ENCODE data around the gene RGS7. TPM values are rescaled to one million over a fixed set of nuclear protein-coding genes. Genes with fewer than 3 reads are reported as not detected.
"Not testable (repeated sequence)": the region's sequence is repeated elsewhere in the genome, so short reads cannot be mapped to it uniquely, and the experiment has no call there.

Gene RGS7
- total RNA-seq, 1 donor from 2014 or later, result not detected

GRCh38 chr1:241332037-241332409 lies 25.0 kb downstream of the RGS7 start:
- intact Hi-C loops (cut with micrococcal nuclease), result no loop called here

GRCh38 chr1:241331328-241332036 lies 25.5 kb downstream of the RGS7 start:
- intact Hi-C loops (cut with micrococcal nuclease), result no loop called here

- intact Hi-C loops (cut with micrococcal nuclease), result no loop called here
Observed at GRCh38 chr1:241330619-241331327, 26.2 kb downstream of the RGS7 start.

GRCh38 chr1:241325456-241325855 lies 31.5 kb downstream of the RGS7 start:
- intact Hi-C loops (cut with micrococcal nuclease), result no loop called here

GRCh38 chr1:241323514-241324195 lies 33.4 kb downstream of the RGS7 start:
- intact Hi-C loops (cut with micrococcal nuclease), result no loop called here

GRCh38 chr1:241317676-241318075 lies 39.3 kb downstream of the RGS7 start:
- intact Hi-C loops (cut with micrococcal nuclease), result no loop called here

- intact Hi-C loops (cut with micrococcal nuclease), result no loop called here
Observed at GRCh38 chr1:241316372-241316771, 40.6 kb downstream of the RGS7 start.

GRCh38 chr1:241311056-241311746 lies 45.8 kb downstream of the RGS7 start:
- intact Hi-C loops (cut with micrococcal nuclease), result no loop called here

GRCh38 chr1:241310451-241310850 lies 46.6 kb downstream of the RGS7 start:
- intact Hi-C loops (cut with micrococcal nuclease), result no loop called here

GRCh38 chr1:241309651-241310050 lies 47.4 kb downstream of the RGS7 start:
- intact Hi-C loops (cut with micrococcal nuclease), result no loop called here

- intact Hi-C loops (cut with micrococcal nuclease), result no loop called here
Observed at GRCh38 chr1:241308471-241308870, 48.5 kb downstream of the RGS7 start.

GRCh38 chr1:241308011-241308410 lies 49.0 kb downstream of the RGS7 start:
- intact Hi-C loops (cut with micrococcal nuclease), result no loop called here

- intact Hi-C loops (cut with micrococcal nuclease), result no loop called here
Observed at GRCh38 chr1:241306125-241306790, 50.7 kb downstream of the RGS7 start.

GRCh38 chr1:241302024-241302423 lies 55.0 kb downstream of the RGS7 start:
- intact Hi-C loops (cut with micrococcal nuclease), result not testable (repeated sequence)

- intact Hi-C loops (cut with micrococcal nuclease), result no loop called here
Observed at GRCh38 chr1:241299347-241299746, 57.7 kb downstream of the RGS7 start.

- intact Hi-C loops (cut with micrococcal nuclease), result no loop called here
Observed at GRCh38 chr1:241292973-241293372, 64.0 kb downstream of the RGS7 start.

- intact Hi-C loops (cut with micrococcal nuclease), result not testable (repeated sequence)
Observed at GRCh38 chr1:241291548-241291947, 65.5 kb downstream of the RGS7 start.

GRCh38 chr1:241286486-241286885 lies 70.5 kb downstream of the RGS7 start:
- intact Hi-C loops (cut with micrococcal nuclease), result no loop called here

GRCh38 chr1:241276391-241276790 lies 80.6 kb downstream of the RGS7 start:
- intact Hi-C loops (cut with micrococcal nuclease), result no loop called here

- intact Hi-C loops (cut with micrococcal nuclease), result no loop called here
Observed at GRCh38 chr1:241275981-241276380, 81.0 kb downstream of the RGS7 start.

- intact Hi-C loops (cut with micrococcal nuclease), result no loop called here
Observed at GRCh38 chr1:241275226-241275625, 81.8 kb downstream of the RGS7 start.

Measured in T-helper 1 cell treated with Interleukin-12 subunit alpha and Interleukin-12 subunit beta and Interleukin-4 antibody, amounts not matched to agents 30 ng/mL and 1 ng/mL, for 36 hours (primary cell).